Measurements from ENCODE around the gene S100Z. TPM values are rescaled to one million over a fixed set of nuclear protein-coding genes. Genes with fewer than 3 reads are reported as not detected.

Gene S100Z
- total RNA-seq, 1 experiment from 2014 or later, result not detected

DNA sequence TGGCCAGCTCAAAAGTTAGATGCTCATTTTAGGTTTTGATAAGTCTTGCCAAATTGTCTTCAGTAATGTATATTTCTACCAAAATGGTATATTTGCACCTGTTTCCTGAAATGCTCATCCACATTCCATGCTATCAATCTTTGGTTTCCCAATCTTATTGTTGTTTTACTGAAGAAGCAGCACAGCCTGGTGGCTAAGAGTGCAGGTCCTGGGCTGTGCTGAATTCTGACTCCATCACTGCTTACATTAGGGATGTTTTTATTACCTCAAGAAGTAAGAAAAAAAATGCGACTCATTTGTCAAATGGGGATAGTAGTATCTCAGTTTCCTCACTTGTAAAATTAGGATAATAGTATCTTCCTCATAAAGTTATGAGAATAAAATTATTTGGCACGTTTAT is 13.6 kb upstream of the S100Z start:
- ATAC-seq (no peak), DNase-seq (ENCODE audit: low spot score) (no peak)
- H3K9me3 Mint-ChIP-seq, result no peaks in the 10 kb centered on the region
- CTCF ChIA-PET, result no interaction called here
- no peak overlapping the region for H3K27ac Mint-ChIP-seq
- H3K36me3 Mint-ChIP-seq, result peaks cover 23% of the 10 kb centered on the region
- H3K4me3 Mint-ChIP-seq, result no peak overlapping the region
- POLR2A ChIA-PET, result interaction anchor here (0.6 kb wide), 1 partner anchor 30 kb away, joined by 4 read pairs; no protein-coding TSS in a partner anchor
- peaks cover 17% of the 10 kb centered on the region for H3K4me1 Mint-ChIP-seq
- TF ChIP-seq ZNF138 (CRISPR knock-in tag; conservative IDR thresholded peaks at IDR 0.05) (no peak), NFYB (CRISPR knock-in tag; conservative IDR thresholded peaks at IDR 0.05; ENCODE audit: low read depth) (no peak), MYBL2 (CRISPR knock-in tag; IDR thresholded peaks at IDR 0.05) (no peak), GTF2I (CRISPR knock-in tag; conservative IDR thresholded peaks at IDR 0.05) (no peak), NR3C1 (CRISPR knock-in tag; conservative IDR thresholded peaks at IDR 0.05; ENCODE audit: low read depth) (no peak), TCF7 (CRISPR knock-in tag; IDR thresholded peaks at IDR 0.05; ENCODE audit: low read depth) (no peak), ZNF423 (CRISPR knock-in tag; IDR thresholded peaks at IDR 0.05) (no peak), ZNF512 (CRISPR knock-in tag; IDR thresholded peaks at IDR 0.05; ENCODE audit: borderline replicate concordance) (no peak), PRRX2 (CRISPR knock-in tag; IDR thresholded peaks at IDR 0.05) (no peak), FOXJ3 (CRISPR knock-in tag; IDR thresholded peaks at IDR 0.05; ENCODE audit: borderline replicate concordance) (no peak), ESRRA (CRISPR knock-in tag; IDR thresholded peaks at IDR 0.05; ENCODE audit: borderline replicate concordance) (no peak), SP1 (CRISPR knock-in tag; conservative IDR thresholded peaks at IDR 0.05) (no peak), NFATC4 (CRISPR knock-in tag; IDR thresholded peaks at IDR 0.05) (no peak), RORB (CRISPR knock-in tag; IDR thresholded peaks at IDR 0.05) (no peak), CBFB (CRISPR knock-in tag; IDR thresholded peaks at IDR 0.05; ENCODE audit: low read depth) (no peak), SMAD4 (CRISPR knock-in tag; IDR thresholded peaks at IDR 0.05) (no peak)
- TF ChIP-seq, protein P1, sequence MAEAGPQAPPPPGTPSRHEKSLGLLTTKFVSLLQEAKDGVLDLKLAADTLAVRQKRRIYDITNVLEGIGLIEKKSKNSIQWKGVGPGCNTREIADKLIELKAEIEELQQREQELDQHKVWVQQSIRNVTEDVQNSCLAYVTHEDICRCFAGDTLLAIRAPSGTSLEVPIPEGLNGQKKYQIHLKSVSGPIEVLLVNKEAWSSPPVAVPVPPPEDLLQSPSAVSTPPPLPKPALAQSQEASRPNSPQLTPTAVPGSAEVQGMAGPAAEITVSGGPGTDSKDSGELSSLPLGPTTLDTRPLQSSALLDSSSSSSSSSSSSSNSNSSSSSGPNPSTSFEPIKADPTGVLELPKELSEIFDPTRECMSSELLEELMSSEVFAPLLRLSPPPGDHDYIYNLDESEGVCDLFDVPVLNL (CRISPR knock-in tag; IDR thresholded peaks at IDR 0.05; ENCODE audit: borderline replicate concordance, low read depth), result no peak
- TF ChIP-seq, protein P2, sequence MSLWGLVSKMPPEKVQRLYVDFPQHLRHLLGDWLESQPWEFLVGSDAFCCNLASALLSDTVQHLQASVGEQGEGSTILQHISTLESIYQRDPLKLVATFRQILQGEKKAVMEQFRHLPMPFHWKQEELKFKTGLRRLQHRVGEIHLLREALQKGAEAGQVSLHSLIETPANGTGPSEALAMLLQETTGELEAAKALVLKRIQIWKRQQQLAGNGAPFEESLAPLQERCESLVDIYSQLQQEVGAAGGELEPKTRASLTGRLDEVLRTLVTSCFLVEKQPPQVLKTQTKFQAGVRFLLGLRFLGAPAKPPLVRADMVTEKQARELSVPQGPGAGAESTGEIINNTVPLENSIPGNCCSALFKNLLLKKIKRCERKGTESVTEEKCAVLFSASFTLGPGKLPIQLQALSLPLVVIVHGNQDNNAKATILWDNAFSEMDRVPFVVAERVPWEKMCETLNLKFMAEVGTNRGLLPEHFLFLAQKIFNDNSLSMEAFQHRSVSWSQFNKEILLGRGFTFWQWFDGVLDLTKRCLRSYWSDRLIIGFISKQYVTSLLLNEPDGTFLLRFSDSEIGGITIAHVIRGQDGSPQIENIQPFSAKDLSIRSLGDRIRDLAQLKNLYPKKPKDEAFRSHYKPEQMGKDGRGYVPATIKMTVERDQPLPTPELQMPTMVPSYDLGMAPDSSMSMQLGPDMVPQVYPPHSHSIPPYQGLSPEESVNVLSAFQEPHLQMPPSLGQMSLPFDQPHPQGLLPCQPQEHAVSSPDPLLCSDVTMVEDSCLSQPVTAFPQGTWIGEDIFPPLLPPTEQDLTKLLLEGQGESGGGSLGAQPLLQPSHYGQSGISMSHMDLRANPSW (CRISPR knock-in tag; conservative IDR thresholded peaks at IDR 0.05; ENCODE audit: low read depth), result no peak
- H3K27me3 Mint-ChIP-seq (ENCODE audit: low read depth), result peaks cover 5% of the 10 kb centered on the region

DNA sequence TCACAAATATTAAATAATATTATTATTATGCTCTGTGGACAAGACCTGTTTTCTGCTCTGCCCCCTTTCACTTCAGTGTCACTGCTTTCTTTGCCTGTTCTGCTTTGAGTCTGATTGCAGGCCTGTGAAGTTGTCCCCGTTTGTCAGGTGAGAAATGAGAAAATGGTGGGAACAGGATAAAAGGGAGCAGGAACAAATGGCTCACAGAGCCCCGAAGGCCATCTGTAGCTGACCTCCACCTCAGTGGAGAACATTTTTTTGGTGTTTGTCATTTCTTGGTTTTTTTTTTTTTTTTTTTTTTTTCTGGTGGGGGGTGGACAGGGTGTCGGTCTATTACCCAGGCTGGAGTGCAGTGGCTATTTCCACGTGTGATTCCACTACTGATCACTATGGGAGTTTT is 13.2 kb upstream of the S100Z start:
- POLR2A ChIA-PET, result interaction anchor here (0.6 kb wide), 1 partner anchor 31 kb away, joined by 4 read pairs; no protein-coding TSS in a partner anchor
- Mint-ChIP-seq H3K9me3 (no peaks in the 10 kb centered on the region), H3K36me3 (peaks cover 23% of the 10 kb centered on the region), H3K4me3 (no peak overlapping the region), H3K27ac (no peak overlapping the region), H3K4me1 (peaks cover 16% of the 10 kb centered on the region), H3K27me3 (ENCODE audit: low read depth) (peaks cover 5% of the 10 kb centered on the region)
- no peak for DNase-seq (ENCODE audit: low spot score)
- ATAC-seq, result no peak
- CTCF ChIA-PET, result no interaction called here
- TF ChIP-seq ZNF219 (CRISPR knock-in tag; IDR thresholded peaks at IDR 0.05; ENCODE audit: borderline replicate concordance) (no peak), SMAD4 (CRISPR knock-in tag; IDR thresholded peaks at IDR 0.05) (no peak), GTF2I (CRISPR knock-in tag; conservative IDR thresholded peaks at IDR 0.05) (no peak), USF2 (CRISPR knock-in tag; IDR thresholded peaks at IDR 0.05) (no peak), ATF1 (CRISPR knock-in tag; IDR thresholded peaks at IDR 0.05) (no peak), PRRX2 (CRISPR knock-in tag; IDR thresholded peaks at IDR 0.05) (no peak), ZNF416 (CRISPR knock-in tag; IDR thresholded peaks at IDR 0.05) (no peak), ZNF263 (CRISPR knock-in tag; IDR thresholded peaks at IDR 0.05; ENCODE audit: low read depth) (no peak)
- TF ChIP-seq, protein P2 (CRISPR knock-in tag; conservative IDR thresholded peaks at IDR 0.05; ENCODE audit: low read depth), result no peak
- TF ChIP-seq, protein P3, sequence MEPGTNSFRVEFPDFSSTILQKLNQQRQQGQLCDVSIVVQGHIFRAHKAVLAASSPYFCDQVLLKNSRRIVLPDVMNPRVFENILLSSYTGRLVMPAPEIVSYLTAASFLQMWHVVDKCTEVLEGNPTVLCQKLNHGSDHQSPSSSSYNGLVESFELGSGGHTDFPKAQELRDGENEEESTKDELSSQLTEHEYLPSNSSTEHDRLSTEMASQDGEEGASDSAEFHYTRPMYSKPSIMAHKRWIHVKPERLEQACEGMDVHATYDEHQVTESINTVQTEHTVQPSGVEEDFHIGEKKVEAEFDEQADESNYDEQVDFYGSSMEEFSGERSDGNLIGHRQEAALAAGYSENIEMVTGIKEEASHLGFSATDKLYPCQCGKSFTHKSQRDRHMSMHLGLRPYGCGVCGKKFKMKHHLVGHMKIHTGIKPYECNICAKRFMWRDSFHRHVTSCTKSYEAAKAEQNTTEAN (CRISPR knock-in tag; IDR thresholded peaks at IDR 0.05), result no peak
